ENCODE measurements around the gene PATL2.

GRCh38 chr15:44710236-44711095 is 657 bp downstream of the PATL2 start:
- TF ChIP-seq CTCF (IDR thresholded peaks at IDR 0.05) (peak in 2 of 7 experiments; percentile 18 to 23), POLR2A (IDR thresholded peaks at IDR 0.05) (no peak)
